Fibroblast of peridontal ligament (primary cell): Measurements from ENCODE around the gene LBR.

ENCODE experiments used
- DNase-seq: peaks from one replicate; pipeline ENCODE4 v3.0.0-alpha.2; 2010; ENCODE audit errors: extremely low read depth

Gene LBR

DNA sequence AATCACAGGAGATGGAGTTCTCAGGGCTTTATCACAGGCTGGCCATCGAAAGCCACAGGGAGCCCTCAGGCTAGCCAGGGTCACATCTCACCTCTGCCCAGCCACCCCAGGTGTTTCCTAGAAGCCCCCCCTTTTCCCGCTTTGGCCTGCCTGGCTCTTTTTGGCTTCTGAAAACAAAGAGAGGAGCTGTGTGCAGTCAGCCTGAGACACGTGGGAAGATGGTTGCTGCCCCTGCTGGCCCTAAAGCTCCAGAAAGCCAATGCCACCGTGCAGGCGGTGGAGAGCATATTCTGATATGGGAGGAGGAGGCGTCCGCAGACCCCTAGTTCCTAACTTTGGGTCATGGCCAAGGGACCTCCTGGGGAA is 18.7 kb upstream of the LBR start:
- no peak for DNase-seq

DNA sequence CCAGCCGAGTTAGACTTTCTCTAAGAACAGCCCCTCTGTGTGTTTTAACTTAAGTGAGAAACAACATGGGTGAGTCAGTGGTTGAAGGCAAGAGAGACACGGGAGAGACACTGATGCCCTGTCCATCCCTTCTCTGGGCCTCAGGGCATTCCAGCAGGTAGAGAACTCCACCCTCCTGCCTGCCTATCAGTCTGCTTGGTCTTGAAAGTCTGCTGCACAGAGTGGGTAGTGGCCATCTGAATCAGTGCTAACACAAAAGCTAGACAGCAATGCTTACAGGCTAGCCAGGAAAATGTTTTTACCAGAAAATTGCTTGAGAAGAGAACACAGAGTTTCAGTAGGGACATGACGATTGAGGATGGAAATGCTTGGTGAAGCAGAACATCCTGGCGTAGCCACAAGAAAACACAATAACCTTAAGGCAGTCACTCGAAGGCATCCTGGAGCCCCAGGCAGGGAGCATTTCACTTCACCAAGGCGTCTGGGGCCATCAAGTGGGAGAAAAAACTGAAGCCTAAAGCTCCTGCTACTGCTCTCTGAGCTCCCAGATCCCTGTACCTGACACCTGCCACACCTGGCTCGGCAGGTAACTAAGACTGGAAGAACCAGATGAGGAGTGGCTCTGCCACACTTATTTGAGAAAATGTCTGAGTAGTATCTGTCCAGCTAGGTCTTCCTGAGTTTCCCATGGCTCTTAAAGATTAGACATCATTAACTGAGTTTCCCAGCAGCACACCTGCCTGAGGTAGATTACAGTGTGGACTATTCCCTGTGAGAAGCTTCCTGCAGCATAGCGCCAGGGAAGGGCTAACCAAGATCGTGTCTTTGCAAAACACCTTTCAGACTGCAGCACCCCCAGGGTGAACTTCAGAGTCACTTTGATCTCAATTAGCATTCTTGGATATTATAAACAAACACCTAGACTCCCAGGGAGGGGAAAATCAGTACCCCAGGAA is 18.1 kb upstream of the LBR start:
- DNase-seq: no peak

DNA sequence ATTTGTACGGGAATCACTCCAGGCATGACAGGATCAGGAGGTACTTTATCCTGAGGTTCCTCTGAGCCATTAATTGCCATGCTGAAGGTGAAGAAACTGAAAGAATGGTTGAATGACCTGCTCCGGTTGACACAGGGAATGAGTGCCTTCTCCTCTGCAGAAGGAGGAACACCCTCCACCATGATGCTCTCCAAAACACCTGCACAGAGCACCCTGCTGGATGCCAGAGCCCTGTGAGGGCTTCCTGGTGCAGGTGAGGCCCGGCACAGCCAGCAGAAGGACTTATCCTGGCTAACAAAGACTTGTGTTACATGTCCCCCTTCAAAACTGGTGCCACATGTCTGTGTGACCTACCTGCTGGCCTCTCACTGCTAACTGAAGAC is 14.3 kb upstream of the LBR start:
- no peak for DNase-seq

DNA sequence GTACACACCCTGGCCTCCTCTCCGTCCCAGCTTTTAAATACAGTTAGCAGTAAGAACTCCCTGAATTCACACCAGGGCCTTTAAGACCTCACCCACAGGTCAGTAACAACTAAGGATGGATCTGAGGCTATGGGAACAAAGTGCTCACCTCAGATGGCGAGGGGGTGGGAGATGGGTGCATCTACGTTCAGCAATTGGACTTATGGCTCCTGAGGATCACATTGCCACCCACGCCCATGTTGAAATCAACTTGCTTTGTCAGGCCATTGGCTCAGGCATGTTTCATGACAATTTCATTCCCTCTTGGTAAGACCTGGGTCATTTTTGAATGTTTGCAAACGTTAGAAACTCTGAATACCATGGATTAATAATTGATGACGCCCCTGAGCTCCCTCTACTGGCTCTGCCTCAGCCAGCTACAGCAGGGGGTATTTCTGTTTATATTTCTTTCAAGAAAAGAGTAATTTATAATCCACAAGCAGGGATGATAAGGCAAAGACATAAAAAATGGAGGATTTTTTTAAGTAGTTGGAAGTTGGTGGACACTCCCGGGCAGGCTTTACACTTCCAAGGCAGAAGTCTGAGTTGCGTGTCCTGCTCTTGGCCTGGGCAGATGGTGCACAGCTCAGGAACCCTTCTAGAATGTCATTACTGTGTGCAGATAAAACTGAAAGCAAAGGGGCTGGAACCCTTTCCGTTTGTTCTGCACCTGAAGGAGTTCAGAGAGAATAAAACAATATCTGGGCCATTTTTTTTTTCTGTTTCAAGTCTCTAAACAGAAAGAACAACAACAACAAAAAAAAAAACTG is 13.7 kb upstream of the LBR start:
- DNase-seq: no peak

DNA sequence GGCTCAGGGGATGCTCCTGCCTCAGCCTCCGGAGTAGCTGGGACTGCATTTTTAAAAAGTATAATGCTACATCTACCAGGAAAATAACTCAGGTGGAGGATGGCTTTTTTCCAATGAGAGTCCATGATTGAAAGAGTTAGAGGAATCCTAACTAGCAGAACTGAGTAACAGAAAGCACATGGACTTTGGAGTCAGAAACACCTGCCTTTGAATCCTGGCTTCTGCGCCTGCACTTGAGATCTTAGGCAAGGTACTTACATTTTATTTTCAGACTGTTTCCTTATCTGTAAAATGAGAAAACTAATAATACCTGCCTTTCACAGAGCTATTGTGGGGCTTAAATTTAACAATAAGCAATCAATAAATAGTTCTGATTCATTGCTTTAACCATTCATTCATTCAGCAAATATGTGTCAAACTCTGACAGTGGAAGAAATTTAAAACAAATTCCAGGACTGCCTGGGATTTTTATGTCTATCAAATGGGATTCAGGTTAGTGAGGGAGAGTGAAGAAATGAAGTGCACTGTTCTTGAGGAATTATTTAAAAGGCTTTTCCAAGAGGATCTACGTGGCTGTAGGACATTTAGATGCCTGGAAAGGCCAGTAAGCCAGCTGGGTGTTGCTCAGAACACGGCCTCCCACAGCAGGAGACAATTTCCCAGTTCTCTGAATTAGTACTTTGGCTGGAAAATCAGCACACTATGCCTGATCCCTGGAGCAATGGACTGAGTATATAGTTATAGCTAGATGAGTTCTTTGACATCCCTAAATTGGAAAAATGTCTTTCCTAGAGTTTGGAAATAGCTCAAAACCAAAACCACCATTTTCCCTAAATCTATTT is 12.8 kb upstream of the LBR start:
- no peak for DNase-seq

DNA sequence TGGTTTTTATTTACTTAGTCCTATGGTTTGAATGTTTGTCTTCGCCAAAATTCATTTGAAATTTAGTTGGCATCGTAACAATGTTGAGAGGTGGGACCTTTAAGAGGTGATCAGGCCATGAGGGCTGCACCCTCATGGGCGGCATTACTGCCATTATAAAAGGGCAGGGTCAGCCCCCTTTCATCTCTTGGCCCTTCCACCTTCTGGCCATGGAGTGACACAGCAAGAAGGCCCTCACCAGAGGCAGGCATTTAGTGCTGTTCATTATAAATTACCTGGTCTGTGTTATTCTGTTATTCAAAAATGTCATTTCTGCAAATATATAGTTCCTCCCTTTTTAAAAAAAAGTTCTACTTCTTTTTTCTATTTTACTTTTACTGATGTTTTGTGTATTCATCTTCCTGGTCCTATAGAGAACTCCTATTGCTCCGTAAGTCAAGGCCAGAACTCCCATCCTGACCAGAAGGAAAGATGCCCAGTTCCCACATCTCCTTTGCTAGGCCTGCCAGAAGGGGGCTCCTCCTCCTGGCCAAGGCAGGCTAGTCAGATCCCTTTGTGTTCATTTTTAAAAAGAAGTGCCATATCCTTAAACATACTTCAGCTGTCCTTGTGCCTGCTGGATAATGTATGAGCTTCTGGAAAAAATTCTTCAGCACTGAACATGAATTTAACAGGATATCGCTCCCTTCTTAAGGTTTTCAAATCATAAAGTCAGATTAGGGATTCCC is 10.0 kb upstream of the LBR start:
- DNase-seq: peak; percentile 33

DNA sequence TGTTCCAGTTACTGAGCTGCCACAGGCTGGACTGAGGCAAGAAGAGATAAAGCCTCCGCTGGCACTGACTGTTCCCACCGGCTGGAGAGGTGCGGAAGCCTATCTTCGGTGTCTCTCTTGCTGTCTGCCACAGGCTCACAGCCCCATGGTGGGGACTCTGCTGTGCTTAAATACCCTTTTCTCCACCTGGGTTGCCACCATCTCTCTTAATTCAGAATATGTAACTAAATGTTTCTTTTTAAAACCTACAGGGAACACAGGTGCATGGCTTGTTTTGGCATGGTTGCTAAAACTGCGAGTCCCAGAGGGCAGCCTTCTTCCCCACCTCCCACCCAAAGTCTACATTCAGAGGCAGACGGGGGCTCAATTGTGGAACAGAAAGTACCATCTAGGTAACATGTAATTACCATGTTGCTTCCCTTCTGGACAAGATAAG is 8.1 kb upstream of the LBR start:
- no peak for DNase-seq

DNA sequence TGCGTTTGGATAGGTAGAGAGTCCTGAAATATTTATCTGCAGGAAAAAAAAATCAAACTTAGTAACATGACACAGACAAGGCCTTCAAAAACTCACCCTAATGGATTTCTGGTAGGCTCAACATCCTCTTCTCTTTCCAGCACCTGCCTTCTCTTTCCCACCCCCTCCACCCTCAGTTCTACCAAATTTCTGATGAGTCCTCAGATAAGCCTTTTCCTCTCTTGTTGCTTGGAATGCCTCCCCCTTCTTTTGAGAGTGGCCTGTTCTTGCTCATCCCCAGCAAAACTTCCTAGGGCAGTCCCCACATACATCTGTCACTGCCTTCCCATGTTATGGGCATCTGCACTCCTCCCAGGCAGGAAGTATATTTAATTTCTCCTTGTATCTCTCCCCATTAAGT is 7.6 kb upstream of the LBR start:
- DNase-seq: no peak

DNA sequence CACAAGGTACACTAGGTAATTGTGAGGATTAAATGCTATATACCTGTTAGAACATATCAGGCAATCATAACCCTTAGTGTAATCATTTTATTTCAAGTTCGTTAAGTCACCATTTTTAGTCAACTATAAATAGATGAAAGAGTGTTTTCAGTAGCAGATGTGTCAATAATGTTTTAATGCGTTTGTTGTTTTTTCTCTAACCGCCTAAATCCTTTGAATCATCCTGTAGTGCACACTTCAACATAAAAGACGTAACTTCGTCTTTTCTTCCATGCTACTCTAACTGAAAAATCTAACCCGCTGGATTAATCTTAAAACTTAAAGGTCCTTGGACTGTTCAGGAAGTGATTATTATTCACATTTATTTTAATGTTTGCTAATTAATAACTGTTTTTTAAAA is 7.2 kb upstream of the LBR start:
- no peak for DNase-seq

DNA sequence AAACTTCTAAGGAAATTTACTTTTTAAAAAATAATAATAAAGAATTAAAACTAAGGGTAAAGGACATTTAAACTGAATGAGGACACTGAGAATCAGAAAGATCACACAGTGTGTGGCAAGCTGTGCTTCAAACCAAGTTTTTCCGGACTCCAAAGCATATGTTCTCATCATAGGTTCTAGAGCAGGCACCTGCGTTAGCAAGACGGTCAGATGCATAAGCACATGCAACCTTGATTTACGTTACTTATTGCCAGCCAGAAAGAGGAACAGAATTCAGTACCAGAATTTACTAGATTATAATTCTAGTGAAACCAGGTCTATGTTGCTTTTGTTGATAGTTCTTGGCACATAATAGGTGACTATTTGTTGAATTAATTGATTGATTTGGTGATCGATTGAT is 6.2 kb upstream of the LBR start:
- DNase-seq: no peak

DNA sequence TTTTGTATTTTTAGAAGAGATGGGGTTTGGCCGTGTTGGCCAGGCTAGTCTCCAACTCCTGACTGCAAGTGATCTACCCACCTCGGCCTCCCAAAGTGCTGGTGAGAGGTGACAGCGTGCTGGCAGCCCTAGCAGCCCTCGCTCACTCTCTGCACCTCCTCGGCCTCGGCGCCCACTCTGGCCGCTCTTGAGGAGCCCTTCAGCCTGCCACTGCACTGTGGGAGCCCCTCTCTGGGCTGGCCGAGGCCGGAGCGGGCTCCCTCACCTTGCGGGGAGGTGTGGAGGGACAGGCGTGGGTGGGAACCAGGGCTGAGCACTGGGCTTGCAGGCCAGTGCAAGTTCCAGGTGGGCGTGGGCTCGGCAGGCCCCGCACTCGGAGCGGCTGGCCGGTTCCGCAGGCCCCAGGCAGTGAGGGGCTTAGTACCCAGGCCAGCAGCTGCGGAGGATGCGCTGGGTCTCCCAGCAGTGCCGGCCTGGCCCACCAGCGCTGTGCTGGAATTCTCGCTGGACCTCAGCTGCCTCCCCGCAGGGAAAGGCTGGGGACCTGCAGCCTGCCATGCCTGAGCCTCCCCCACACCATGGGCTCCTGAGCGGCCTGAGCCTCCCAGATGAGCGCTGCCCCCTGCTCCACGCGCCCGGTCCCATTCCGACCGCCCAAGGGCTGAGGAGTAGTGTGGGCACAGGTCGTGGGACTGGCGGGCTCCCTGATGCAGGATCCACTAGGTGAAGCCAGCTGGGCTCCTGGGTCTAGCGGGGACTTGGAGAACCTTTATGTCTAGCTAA is 3.4 kb upstream of the LBR start:
- no peak for DNase-seq

DNA sequence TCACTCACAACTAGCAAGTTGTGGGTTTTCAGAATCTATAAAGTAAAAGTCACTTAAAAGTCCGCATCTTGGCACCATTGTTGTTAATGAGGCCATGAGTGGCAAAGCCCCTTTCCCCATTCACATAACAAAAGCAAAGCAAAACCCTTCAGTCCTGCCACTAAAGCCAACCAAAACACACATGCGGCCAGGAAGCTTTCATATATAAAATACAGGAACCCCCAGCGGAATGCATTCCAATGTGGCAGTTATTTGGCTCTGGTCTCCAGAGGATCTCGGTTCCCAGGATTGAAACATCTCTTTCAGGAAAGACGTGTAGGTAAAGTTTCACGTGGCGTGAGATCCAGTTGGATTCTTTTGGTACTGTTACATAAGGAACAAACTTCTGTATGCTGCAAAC is 2.5 kb upstream of the LBR start:
- no peak for DNase-seq

DNA sequence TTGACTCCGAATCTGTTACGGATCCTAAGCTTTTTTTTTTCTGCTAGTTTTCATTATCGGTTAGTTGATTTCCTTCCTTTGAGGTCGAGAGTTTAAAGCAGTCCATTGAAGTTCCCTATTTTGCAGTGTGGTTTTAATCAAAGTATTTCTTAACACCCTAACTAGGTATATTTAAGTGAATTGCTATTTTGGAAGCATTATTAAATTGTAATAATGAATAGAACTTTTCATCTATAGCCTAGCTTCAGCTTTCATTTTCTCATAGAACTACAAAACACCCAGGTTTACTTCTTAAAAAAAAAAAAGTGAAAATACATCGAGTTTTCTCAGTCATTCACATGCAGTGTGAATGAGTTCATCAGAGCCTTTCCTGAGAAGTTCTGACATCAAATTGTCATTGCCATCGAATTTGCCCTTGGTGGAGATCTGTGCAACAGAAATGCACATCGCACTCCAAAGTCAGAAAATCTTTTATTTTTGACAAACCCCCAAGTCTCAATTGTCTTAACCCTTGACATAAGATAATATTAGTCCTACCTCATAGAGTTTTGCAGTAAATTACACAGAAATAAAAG is 1.1 kb upstream of the LBR start:
- DNase-seq: no peak

DNA sequence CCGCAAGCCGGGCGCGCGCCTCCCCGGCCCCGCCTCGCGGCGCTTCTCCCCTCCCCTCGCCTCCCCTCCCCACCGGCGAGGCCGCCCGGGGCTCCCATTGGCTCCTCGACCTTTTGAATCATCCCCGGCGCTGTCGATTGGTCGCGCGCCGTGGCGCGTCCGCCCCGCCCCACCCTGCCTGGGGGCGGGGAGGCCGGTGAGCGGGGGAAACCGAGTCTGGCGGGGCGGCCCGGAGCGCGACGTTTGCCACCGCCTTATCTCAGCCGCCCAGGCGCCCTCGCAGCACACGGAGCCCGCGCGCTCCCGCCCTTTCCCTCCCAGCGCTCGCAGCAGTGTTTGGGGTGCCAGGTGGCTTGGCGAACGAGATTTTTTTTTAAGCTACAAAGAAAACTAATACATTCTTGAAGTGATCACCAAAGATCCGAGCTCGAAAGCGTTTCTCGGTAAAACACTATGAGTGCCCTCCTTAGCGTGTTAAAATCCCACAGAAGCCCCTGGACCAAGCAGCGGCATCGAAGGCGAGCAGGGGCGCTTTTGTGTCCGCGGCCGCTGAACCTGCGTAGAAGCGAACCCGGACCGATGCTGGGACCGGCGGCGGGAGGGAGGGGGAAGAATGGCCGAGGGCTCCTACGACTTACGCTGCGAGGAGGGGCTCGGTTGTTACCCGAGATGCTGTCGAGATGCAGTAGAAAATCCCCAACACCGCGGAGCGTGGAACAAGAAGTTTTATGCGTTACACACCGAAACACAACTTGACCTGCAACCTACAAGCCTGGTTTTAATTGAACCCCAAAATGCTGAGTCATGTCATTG is 436 bp upstream of the LBR start:
- DNase-seq: peak; percentile 87

DNA sequence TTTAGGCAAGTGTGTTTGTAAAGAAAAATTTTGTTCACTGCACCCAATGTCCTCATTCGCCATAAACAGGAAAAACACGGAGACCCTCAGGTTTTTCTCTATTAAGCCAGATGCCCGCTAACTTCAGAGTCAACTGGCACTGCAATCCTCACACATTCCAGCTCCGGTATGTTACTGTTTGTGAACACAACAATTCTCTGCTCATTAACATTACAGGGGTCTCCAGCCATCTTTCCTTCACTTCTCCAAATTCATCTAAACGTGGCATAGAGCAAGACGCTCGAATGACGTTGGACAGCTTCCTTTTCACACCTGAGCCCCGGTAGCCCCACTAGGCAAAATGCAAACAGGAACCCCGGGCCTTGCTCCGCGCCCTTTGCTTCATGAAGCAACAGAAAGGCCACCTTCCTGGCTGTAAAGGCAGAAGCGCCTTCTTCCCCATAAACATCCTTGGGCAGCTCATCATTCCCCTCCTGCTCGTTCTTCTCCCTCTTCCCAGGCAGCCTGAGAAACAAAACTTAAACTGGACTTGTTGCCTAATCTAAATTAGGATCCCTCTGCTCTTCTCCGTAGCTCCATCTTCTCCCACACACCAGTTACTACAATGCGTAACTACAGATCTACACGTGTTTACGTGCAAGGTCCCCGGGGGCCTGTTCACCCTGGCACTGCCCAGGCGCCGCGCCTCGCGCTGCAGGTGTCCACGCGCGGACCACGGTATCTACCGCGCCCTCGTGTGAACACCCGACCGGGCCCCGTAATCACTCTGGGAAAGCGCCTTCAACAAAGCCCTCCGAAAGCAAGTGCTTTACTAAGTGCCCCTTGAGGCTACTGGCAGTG is 1.2 kb downstream of the LBR start:
- DNase-seq: peak; percentile 41

DNA sequence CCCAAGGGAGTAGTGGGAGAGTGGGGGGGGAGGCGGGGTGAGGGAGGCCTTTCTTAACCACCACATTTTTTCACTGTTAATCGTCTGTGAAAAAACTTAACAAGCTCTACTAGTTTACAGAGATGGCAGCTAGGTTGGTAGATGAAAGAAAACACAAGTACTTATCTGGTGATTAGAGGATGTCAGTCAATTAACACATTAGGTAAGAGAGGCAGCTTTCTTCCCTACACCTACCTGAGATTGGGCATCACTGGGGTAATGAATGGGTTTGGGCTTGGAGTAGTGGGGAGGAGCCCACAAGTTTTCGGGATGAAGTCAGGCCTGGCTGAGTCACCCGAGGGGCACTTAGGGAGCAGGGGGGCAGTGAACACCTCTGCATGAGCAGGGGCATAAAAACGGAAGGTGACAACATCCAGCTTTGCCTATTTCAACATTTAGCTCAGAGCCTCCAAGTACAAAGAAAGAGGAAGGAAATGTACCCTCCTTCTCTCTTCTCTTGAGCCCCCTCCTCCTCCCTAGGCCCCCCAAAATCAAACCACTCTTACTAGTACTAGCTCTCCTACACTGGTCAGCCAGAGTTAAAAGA is 2.5 kb downstream of the LBR start:
- DNase-seq: peak; percentile 50

DNA sequence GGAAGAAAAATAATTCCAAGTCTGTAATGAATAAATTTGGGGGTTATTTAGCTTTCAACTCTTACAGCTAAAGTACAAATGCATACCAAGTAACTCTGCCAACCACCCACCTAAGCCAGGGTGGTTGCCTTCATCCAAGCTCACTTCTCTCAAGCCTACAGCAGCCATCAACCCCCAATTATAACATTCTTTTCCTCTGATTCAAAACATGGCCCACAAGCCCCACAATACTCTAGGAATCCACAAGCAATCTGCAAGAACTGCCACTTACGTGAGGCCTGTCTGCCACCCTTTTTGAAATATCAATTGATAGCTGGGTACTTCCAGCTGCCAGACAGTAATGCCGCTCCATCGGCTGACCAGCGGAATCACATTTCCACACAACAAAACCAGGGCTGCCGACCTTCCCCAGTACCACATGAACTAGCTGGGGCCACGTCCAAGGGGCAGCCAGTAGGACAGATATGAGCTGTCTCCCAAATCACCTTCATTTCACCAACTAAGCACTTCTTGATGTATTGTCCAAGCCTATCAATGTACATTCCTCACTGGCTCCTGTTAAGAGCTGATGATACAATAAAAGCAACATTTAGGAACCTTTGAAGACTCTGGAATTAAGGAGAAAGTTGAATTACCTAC is 3.2 kb downstream of the LBR start:
- peak; percentile 52 for DNase-seq

DNA sequence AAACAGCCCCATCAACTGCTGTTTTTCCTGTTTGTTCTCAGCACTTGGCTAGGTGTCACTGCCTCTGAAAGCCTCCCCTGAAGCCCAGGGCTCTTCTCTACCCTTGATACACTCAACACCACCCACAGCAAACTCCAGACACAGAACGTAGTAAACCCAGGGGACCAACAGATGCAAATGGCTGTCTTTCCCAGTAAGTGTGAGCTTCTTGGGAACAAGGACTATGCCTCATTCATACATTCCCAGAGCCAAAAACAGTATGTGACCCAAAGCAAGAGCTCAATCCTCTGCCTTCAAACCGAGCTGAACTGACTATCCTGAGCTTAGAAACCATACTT is 4.4 kb downstream of the LBR start:
- DNase-seq: no peak
